Ascending aorta (tissue), 2 donors: ENCODE results near the gene STX8. TPM values are rescaled to one million over a fixed set of nuclear protein-coding genes. Genes with fewer than 3 reads are reported as not detected.

ENCODE experiments used
- DNase-seq, 2 donors: peaks; one replicate each; pipeline ENCODE4 v3.0.0-alpha.2; 2019; ENCODE audit warnings: low spot score in 2 of 2
- H3K27ac ChIP-seq, 2 donors: fragments of 200-600 bp; sonication (generic); one replicate each; pipeline ENCODE4 v1.5.1; 2016 to 2017; ENCODE audit warnings: mild to moderate bottlenecking in 1 of 2
- H3K27me3 ChIP-seq: fragments of 200-600 bp; sonication (generic); one replicate; pipeline ENCODE4 v1.5.1; 2017
- H3K36me3 ChIP-seq, 2 donors: fragments of 200-600 bp; sonication (generic); one replicate each; pipeline ENCODE4 v1.5.1; 2016
- H3K4me1 ChIP-seq, 2 donors: fragments of 200-600 bp; sonication (generic); one replicate each; pipeline ENCODE4 v1.5.1; 2016 to 2017; ENCODE audit warnings: mild to moderate bottlenecking in 1 of 2
- H3K4me3 ChIP-seq, 2 donors: fragments of 200-600 bp; sonication (generic); one replicate each; pipeline ENCODE4 v1.5.1; 2016 to 2017; ENCODE audit warnings: mild to moderate bottlenecking in 1 of 2
- H3K9me3 ChIP-seq, 2 donors: fragments of 200-600 bp; sonication (generic); one replicate each; pipeline ENCODE4 v1.5.1; 2016
- intact Hi-C: fragments of 100-400 bp; cut with DNase I; formaldehyde crosslinking; loops from one replicate; pipeline ENCODE4 v1.15.1; 2023
- total RNA-seq: library from RNA; depleted of rRNA; stranded (reverse); fragments of >200 nt; gene quantifications from one replicate; pipeline ENCODE4 v1.1.0, GENCODE V29; 2016
- TF ChIP-seq, protein P1 (sequence below), 3 experiments: fragments of 200-600 bp in 2 of 3; fragments of 450-650 bp in 1 of 3; sonication (generic) in 2 of 3; IDR thresholded peaks; one replicate each; pipeline ENCODE4 v1.5.1; 2016 to 2019; ENCODE audit warnings: antibody characterized with exemption in 3 of 3, mild to moderate bottlenecking in 1 of 3, moderate library complexity in 1 of 3

Gene STX8
- total RNA-seq, 1 donor from 2014 or later: 7.6 TPM

DNA sequence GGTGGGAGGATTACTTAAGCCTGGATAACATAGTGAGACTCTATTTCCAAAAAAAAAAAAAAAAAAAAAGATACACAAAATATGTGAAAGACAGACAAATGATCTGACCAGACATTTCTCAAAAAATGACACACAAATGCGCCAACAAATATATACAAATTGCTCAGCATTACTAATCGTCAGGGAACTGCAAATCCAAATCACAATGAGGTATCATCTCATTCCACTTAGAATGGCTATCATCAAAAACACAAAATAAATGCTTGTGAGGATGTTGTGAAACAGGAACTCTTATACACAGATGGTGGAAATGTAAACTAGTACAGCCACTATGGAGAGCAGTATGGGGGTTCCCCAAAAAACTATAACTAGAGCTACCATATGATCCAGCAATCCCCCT lies 62.4 kb downstream of the STX8 start:
- TF ChIP-seq, protein P1, sequence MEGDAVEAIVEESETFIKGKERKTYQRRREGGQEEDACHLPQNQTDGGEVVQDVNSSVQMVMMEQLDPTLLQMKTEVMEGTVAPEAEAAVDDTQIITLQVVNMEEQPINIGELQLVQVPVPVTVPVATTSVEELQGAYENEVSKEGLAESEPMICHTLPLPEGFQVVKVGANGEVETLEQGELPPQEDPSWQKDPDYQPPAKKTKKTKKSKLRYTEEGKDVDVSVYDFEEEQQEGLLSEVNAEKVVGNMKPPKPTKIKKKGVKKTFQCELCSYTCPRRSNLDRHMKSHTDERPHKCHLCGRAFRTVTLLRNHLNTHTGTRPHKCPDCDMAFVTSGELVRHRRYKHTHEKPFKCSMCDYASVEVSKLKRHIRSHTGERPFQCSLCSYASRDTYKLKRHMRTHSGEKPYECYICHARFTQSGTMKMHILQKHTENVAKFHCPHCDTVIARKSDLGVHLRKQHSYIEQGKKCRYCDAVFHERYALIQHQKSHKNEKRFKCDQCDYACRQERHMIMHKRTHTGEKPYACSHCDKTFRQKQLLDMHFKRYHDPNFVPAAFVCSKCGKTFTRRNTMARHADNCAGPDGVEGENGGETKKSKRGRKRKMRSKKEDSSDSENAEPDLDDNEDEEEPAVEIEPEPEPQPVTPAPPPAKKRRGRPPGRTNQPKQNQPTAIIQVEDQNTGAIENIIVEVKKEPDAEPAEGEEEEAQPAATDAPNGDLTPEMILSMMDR (IDR thresholded peaks at IDR 0.05): no peak
- no peaks in the 10 kb centered on the region for H3K4me1 ChIP-seq
- intact Hi-C loops: no loop called here

DNA sequence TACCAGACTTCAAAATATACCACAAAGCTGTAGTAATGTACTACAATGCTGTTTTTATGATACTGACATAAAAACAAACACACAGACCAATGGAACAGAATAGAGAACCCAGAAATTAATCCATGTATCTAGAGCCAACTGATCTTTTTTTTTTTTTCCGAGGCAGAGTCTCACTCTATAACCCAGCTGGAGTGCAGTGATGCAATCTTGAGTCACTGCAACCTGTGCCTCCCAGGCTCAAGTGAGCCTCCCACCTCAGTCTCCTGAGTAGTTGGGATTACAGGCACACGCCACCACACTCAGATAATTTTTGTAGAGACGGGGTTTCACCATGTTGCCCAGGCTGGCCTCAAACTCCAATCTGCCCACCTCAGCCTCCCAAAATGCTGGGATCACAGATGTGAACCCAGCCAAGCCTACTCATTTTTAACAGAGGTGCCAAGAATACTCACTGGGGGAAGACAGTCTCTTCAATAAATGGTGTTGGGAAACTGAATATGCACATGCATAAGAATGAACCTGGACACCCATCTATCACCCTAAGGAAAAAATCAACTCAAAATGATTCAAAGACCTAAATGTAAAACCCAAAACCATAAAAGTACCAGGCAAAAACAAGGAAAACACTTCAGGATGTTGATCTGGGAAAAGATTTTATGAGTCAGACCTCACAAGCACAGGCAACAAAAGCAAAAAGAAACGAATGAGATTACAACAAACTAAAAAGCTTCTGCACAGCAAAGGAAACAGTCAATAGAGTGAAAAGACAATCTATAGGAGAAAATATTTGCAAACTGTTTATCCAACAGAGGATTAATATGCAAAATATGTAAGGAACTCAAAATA lies 63.1 kb downstream of the STX8 start:
- H3K4me3 ChIP-seq: no peak overlapping the region
- TF ChIP-seq, protein P1 (IDR thresholded peaks at IDR 0.05): no peak
- DNase-seq: no peak
- H3K27ac ChIP-seq: no peak overlapping the region
- H3K9me3 ChIP-seq: peaks cover 8 to 31% of the 10 kb centered on the region in 2 donors
- H3K36me3 ChIP-seq: no peaks in the 10 kb centered on the region
- no peaks in the 10 kb centered on the region for H3K27me3 ChIP-seq
- intact Hi-C loops: no loop called here
- H3K4me1 ChIP-seq: no peaks in the 10 kb centered on the region

More for the DNA sequence above, 62.4 kb downstream of the STX8 start:
- Histone ChIP-seq H3K36me3 (no peaks in the 10 kb centered on the region), H3K9me3 (peaks cover 8 to 23% of the 10 kb centered on the region in 2 donors), H3K27ac (no peak overlapping the region), H3K4me3 (no peak overlapping the region), H3K27me3 (no peaks in the 10 kb centered on the region)
- DNase-seq: no peak

DNA sequence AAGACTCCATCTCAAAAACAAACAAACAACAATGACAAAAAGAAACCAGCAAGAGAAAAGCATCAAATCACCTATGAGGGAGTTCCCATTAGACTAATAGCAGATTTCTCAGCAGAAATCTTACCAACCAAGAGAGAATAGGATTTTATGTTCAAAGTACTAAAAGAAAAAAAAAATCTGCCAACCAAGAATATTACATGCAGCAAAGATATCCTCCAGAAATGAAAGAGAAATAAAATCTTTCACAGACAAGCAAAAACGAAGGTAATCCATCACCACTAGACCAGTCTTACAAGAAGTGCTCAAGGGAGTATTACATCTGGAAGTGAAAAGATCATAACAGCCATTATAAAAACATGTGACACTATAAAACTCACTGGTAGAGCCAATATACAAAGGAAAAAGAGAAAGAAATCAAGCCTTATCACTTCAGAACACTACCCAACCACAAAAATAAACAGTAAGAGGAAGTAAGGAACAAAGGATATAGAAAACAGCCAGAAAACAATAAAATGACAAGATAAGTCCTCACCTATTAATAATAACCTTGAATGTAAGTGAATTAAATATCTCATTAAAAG lies 66.3 kb downstream of the STX8 start:
- no peak overlapping the region for H3K27ac ChIP-seq
- no peaks in the 10 kb centered on the region for H3K4me1 ChIP-seq
- intact Hi-C loops: no loop called here
- H3K36me3 ChIP-seq: no peaks in the 10 kb centered on the region
- TF ChIP-seq, protein P1 (IDR thresholded peaks at IDR 0.05): no peak
- no peaks in the 10 kb centered on the region for H3K27me3 ChIP-seq
- H3K9me3 ChIP-seq: peaks cover 8 to 35% of the 10 kb centered on the region in 2 donors
- no peak overlapping the region for H3K4me3 ChIP-seq
- DNase-seq: no peak

DNA sequence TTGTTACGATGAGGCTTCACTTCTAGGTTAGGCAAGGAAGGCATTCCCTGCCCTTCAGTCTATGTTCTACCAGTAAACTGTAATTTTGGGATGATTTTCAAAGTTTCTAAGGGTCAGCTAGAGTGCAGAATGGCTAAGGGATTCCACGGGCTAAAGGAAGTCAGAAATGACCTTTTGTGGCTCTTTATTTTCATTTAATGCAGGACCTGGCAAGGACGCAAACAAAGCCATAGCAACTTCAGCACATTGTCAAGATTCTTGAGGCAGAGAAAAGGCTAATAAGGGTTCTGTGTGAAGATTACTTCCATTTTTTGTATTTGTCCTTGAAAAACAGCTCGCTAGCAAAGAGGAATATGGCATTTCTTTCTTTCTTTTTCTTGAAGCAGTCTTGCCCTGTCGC lies 76.6 kb downstream of the STX8 start:
- no peak overlapping the region for H3K4me3 ChIP-seq
- peaks cover 6 to 20% of the 10 kb centered on the region in 2 donors for H3K36me3 ChIP-seq
- H3K4me1 ChIP-seq: no peaks in the 10 kb centered on the region
- TF ChIP-seq, protein P1 (IDR thresholded peaks at IDR 0.05): no peak
- H3K27ac ChIP-seq: no peak overlapping the region
- no peaks in the 10 kb centered on the region for H3K27me3 ChIP-seq
- no peak for DNase-seq
- no peaks in the 10 kb centered on the region for H3K9me3 ChIP-seq
- intact Hi-C loops: no loop called here

DNA sequence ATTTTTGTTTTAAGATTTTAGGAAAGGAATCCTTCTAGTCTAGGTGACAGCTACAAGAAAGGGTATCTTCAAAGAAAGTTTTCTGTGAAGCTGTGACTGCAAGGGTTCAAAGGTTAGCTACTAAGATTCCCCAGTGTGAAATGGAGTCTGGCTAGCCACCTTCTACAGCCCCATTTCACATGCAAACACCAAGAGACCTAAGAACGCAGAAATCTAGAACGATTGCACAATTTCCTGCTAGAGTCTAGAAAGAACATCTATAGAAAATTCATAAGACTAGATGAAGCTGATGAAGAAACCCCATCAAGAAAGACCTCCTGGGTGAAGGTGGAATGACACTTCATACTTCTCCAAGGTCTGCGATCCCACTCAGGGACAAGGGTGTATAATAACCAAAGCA lies 77.1 kb downstream of the STX8 start:
- Histone ChIP-seq H3K27me3 (no peaks in the 10 kb centered on the region), H3K9me3 (no peaks in the 10 kb centered on the region), H3K4me1 (no peaks in the 10 kb centered on the region), H3K4me3 (no peak overlapping the region), H3K36me3 (peaks cover 6 to 20% of the 10 kb centered on the region in 2 donors), H3K27ac (no peak overlapping the region)
- TF ChIP-seq, protein P1 (IDR thresholded peaks at IDR 0.05): no peak
- no peak for DNase-seq
- intact Hi-C loops: no loop called here
